Smooth muscle cell (in vitro differentiated cells): ENCODE data around the gene ZBTB44. TPM values are rescaled to one million over a fixed set of nuclear protein-coding genes. Genes with fewer than 3 reads are reported as not detected.

Source experiments
- DNase-seq: peaks from one replicate; lab custom pipeline; 2025; ENCODE audit not compliant: unreplicated experiment; lab: John Stamatoyannopoulos, UW
- H2AFZ ChIP-seq: fragments of 200-600 bp; sonication (generic); 2 replicates; pipeline ENCODE4 v1.6.0; 2016; ENCODE audit warnings: antibody characterized with exemption, low read depth, mild to moderate bottlenecking
- H3F3A ChIP-seq: fragments of 200-600 bp; sonication (generic); 2 replicates; pipeline ENCODE4 v1.6.0; 2017; ENCODE audit warnings: antibody characterized with exemption, low read depth
- H3K27ac ChIP-seq: fragments of 200-600 bp; sonication (generic); 2 replicates; pipeline ENCODE4 v1.5.1; 2016; ENCODE audit warnings: low read depth, mild to moderate bottlenecking
- H3K27me3 ChIP-seq: fragments of 200-600 bp; sonication (generic); 2 replicates; pipeline ENCODE4 v1.6.1; 2016; ENCODE audit warnings: low read depth, mild to moderate bottlenecking
- H3K36me3 ChIP-seq: fragments of 200-600 bp; sonication (generic); 2 replicates; pipeline ENCODE4 v1.5.1; 2016; ENCODE audit warnings: low read depth
- H3K4me1 ChIP-seq: fragments of 200-600 bp; sonication (generic); 2 replicates; pipeline ENCODE4 v1.5.1; 2016; ENCODE audit warnings: low read depth
- H3K4me2 ChIP-seq: fragments of 200-600 bp; sonication (generic); 2 replicates; pipeline ENCODE4 v1.6.0; 2016; ENCODE audit warnings: mild to moderate bottlenecking
- H3K4me3 ChIP-seq: fragments of 200-600 bp; sonication (generic); 2 replicates; pipeline ENCODE4 v1.5.1; 2016; ENCODE audit warnings: mild to moderate bottlenecking
- H3K79me2 ChIP-seq: fragments of 200-600 bp; sonication (generic); 2 replicates; pipeline ENCODE4 v1.6.0; 2016; ENCODE audit warnings: low read depth, mild to moderate bottlenecking
- H3K9ac ChIP-seq: fragments of 200-600 bp; sonication (generic); 2 replicates; pipeline ENCODE4 v1.6.0; 2016; ENCODE audit warnings: low read depth
- H3K9me3 ChIP-seq: fragments of 200-600 bp; sonication (generic); replicated peaks from 2 replicates; pipeline ENCODE4 v1.5.1; 2016; ENCODE audit warnings: low read depth
- H4K20me1 ChIP-seq: fragments of 200-600 bp; sonication (generic); 2 replicates; pipeline ENCODE4 v1.6.0; 2016; ENCODE audit warnings: low read depth
- WGBS: methylation state at CpG from one replicate; pipeline ENCODE4 v1.1.7; 2016; ENCODE audit warnings: low lambda C conversion rate; 5-methylcytosine and 5-hydroxymethylcytosine counted together
- polyA plus RNA-seq: library from polyadenylated mRNA; unstranded; fragments of >200 nt; fragmentation: Nextera tagmentation; extraction: Ambion mirVana; gene quantifications from 2 replicates; pipeline ENCODE4 v1.2.1, GENCODE V29; 2016
- total RNA-seq: library from RNA; depleted of rRNA; stranded (reverse); fragments of >200 nt; gene quantifications from 2 replicates; pipeline ENCODE4 v1.2.3, GENCODE V29; 2014
- TF ChIP-seq, protein P1 (sequence below): fragments of 200-600 bp; sonication (generic); IDR thresholded peaks from 2 replicates; pipeline ENCODE4 v1.5.1; 2017; ENCODE audit warnings: borderline replicate concordance, mild to moderate bottlenecking, antibody characterized with exemption; ENCODE audit not compliant: insufficient read depth, poor library complexity, severe bottlenecking

Gene ZBTB44
- total and polyA plus RNA-seq, 2 experiments from 2014 or later: 2.3 to 27.3 TPM

GRCh38 chr11:130278151-130278550 lies 36.6 kb downstream of the ZBTB44 start:
- H3K79me2 ChIP-seq: peaks cover 28% of the 10 kb centered on the region
- no peaks in the 10 kb centered on the region for H3K36me3 ChIP-seq
- H3K4me1 ChIP-seq: no peaks in the 10 kb centered on the region
- H3F3A ChIP-seq: no peaks in the 10 kb centered on the region
- peaks cover 34% of the 10 kb centered on the region for H4K20me1 ChIP-seq
- H2AFZ ChIP-seq: no peak overlapping the region
- peaks cover 9% of the 10 kb centered on the region for H3K9me3 ChIP-seq
- no peak overlapping the region for H3K9ac ChIP-seq
- H3K27me3 ChIP-seq: no peaks in the 10 kb centered on the region
- TF ChIP-seq, protein P1, sequence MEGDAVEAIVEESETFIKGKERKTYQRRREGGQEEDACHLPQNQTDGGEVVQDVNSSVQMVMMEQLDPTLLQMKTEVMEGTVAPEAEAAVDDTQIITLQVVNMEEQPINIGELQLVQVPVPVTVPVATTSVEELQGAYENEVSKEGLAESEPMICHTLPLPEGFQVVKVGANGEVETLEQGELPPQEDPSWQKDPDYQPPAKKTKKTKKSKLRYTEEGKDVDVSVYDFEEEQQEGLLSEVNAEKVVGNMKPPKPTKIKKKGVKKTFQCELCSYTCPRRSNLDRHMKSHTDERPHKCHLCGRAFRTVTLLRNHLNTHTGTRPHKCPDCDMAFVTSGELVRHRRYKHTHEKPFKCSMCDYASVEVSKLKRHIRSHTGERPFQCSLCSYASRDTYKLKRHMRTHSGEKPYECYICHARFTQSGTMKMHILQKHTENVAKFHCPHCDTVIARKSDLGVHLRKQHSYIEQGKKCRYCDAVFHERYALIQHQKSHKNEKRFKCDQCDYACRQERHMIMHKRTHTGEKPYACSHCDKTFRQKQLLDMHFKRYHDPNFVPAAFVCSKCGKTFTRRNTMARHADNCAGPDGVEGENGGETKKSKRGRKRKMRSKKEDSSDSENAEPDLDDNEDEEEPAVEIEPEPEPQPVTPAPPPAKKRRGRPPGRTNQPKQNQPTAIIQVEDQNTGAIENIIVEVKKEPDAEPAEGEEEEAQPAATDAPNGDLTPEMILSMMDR: no peak
- no peak overlapping the region for H3K4me2 ChIP-seq
- DNase-seq: no peak
- 94% methylated on average over 3 of the region's 3 CpGs for WGBS
- H3K27ac ChIP-seq: no peak overlapping the region
- no peak overlapping the region for H3K4me3 ChIP-seq

DNA sequence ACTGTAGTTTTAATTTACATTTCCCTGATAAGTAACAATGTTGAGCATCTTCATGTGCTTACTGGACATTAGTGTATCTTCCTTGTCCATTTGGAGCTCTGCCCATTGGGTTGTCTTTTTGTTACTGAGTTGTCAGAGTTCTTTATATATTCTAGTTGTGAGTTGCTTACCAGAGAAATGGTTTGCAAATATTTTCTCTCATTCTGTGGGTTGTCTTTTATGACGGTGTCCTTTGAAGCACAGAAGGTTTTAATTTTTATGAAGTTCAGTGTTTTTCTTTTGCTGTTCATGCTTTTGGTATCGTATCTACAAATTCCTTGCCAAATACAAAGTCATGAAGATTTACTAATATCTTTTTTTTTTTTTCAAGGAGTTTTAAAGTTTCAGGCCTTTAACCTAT lies 42.4 kb downstream of the ZBTB44 start:
- DNase-seq: no peak
- Histone ChIP-seq H3K27me3 (no peaks in the 10 kb centered on the region), H3K9me3 (no peaks in the 10 kb centered on the region), H3K36me3 (no peaks in the 10 kb centered on the region), H3K27ac (no peak overlapping the region), H2AFZ (no peak overlapping the region), H3F3A (no peaks in the 10 kb centered on the region), H3K4me1 (no peaks in the 10 kb centered on the region), H3K4me3 (no peak overlapping the region), H4K20me1 (peaks cover 27% of the 10 kb centered on the region), H3K79me2 (no peaks in the 10 kb centered on the region), H3K4me2 (no peak overlapping the region), H3K9ac (no peak overlapping the region)
- WGBS: 94% methylated on average over 2 of the region's 2 CpGs
- TF ChIP-seq, protein P1: no peak

DNA sequence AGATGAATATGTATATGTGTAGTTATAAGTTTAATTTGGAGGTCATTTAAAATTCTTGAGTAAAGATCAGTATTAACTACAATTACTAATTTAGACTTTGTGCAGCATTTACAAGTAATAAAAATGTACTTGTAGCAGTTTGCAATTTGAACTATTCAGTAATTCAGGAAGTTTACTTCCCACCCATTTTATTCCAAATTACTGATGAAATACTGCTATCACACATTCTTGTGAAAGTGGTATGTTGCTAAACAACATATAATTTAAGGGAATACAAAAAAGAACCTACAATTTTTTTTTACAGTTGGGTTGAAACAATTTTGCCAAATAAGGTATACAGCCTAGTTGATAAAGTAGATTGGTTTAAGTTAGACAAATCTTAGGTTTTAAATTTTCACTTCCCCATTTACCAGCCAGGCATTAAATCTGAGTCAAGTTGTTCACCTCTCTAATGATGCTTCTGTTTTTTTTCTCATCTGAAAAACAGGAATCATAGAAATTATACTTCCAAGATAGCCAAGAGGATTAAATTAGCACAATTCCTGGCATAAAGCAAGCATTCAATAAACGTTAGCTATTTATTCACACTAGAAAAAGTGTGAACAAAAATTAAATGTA lies 45.3 kb downstream of the ZBTB44 start:
- Histone ChIP-seq H3K36me3 (no peaks in the 10 kb centered on the region), H3K4me1 (no peaks in the 10 kb centered on the region), H3K27ac (no peak overlapping the region), H3K27me3 (no peaks in the 10 kb centered on the region), H3K9me3 (no peaks in the 10 kb centered on the region), H3F3A (no peaks in the 10 kb centered on the region), H3K79me2 (no peaks in the 10 kb centered on the region), H3K4me2 (no peak overlapping the region), H3K4me3 (no peak overlapping the region), H4K20me1 (peaks cover 35% of the 10 kb centered on the region), H2AFZ (no peak overlapping the region), H3K9ac (no peak overlapping the region)
- DNase-seq: no peak
- WGBS: 85% methylated on average over 1 of the region's 1 CpG
- TF ChIP-seq, protein P1: no peak

GRCh38 chr11:130263351-130263750 lies 51.4 kb downstream of the ZBTB44 start:
- TF ChIP-seq, protein P1: no peak
- Histone ChIP-seq H3K4me2 (no peak overlapping the region), H3K27me3 (no peaks in the 10 kb centered on the region), H2AFZ (no peak overlapping the region), H3K36me3 (peaks cover 9% of the 10 kb centered on the region), H3K27ac (no peak overlapping the region), H3K4me3 (no peak overlapping the region), H3K79me2 (peaks cover 6% of the 10 kb centered on the region), H3K4me1 (no peaks in the 10 kb centered on the region), H4K20me1 (peaks cover 48% of the 10 kb centered on the region), H3K9ac (no peak overlapping the region), H3K9me3 (peaks cover 4% of the 10 kb centered on the region), H3F3A (no peaks in the 10 kb centered on the region)
- DNase-seq: no peak
- WGBS: 94% methylated on average over 5 of the region's 5 CpGs
